BE2C (cell line): ENCODE results near the gene GUCA1A.
"Not testable (repeated sequence)": the region's sequence is repeated elsewhere in the genome, so short reads cannot be mapped to it uniquely, and the experiment has no call there.

Experiments used
- DNase-seq: peaks from one replicate; pipeline ENCODE4 v3.0.0-alpha.2; 2020
- H3K27me3 ChIP-seq: fragments of 250-450 bp; sonication (Bioruptor Pico); 2 replicates; pipeline ENCODE4 v1.5.1; 2020; ENCODE audit warnings: mild to moderate bottlenecking
- H3K36me3 ChIP-seq: fragments of 250-450 bp; sonication (Bioruptor Pico); 2 replicates; pipeline ENCODE4 v1.5.1; 2020; ENCODE audit warnings: mild to moderate bottlenecking
- H3K4me1 ChIP-seq: fragments of 250-450 bp; sonication (Bioruptor Pico); 2 replicates; pipeline ENCODE4 v1.5.1; 2020
- H3K4me3 ChIP-seq: 2 replicates; pipeline ENCODE4 v1.5.1; 2011; ENCODE audit warnings: low read depth, low read length
- H3K9me3 ChIP-seq: fragments of 250-450 bp; sonication (Bioruptor Pico); 2 replicates; pipeline ENCODE4 v1.5.1; 2020
- CTCF ChIP-seq: IDR thresholded peaks from 2 replicates; pipeline ENCODE4 v1.5.1; 2012; ENCODE audit warnings: mild to moderate bottlenecking, low read depth, low read length

GUCA1A gene

GRCh38 chr6:42184475-42184874, 11.3 kb downstream of the GUCA1A start:
- no peak overlapping the region for H3K4me3 ChIP-seq
- H3K9me3 ChIP-seq, result no peaks in the 10 kb centered on the region
- no peaks in the 10 kb centered on the region for H3K36me3 ChIP-seq
- peaks cover 2% of the 10 kb centered on the region; the same call in 1 of the 2 replicates for H3K4me1 ChIP-seq
- H3K27me3 ChIP-seq, result no peaks in the 10 kb centered on the region
- no peak for TF ChIP-seq CTCF
- no peak for DNase-seq

GRCh38 chr6:42185597-42185996, 12.4 kb downstream of the GUCA1A start:
- Histone ChIP-seq H3K36me3 (no peaks in the 10 kb centered on the region), H3K9me3 (no peaks in the 10 kb centered on the region), H3K4me1 (no peaks in the 10 kb centered on the region), H3K4me3 (no peak overlapping the region), H3K27me3 (no peaks in the 10 kb centered on the region)
- no peak for TF ChIP-seq CTCF
- no peak for DNase-seq

DNA sequence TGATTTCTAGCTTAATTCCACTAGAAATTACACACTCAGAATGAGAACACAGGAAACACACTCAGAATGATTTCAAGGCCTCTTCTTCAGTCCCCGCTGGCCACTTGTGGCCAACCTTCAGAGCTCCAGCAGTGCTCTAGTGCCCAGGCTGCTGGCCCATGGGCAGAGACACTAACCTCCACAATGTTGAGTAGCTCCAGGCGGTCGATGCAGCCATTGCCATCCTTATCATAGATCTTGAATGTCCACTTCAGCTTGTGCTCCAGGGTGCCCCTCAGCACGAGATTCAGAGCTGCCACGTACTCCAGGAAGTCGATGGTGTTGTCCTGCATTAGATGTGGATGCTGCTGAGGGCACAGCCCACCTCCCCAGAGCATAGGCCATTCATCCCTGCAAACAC, 15.2 kb downstream of the GUCA1A start:
- peaks cover 7% of the 10 kb centered on the region for H3K4me1 ChIP-seq
- no peak overlapping the region for H3K4me3 ChIP-seq
- no peak for TF ChIP-seq CTCF
- no peaks in the 10 kb centered on the region for H3K36me3 ChIP-seq
- DNase-seq, result no peak
- H3K27me3 ChIP-seq, result no peaks in the 10 kb centered on the region
- no peaks in the 10 kb centered on the region for H3K9me3 ChIP-seq

- Histone ChIP-seq H3K4me1 (peaks cover 7% of the 10 kb centered on the region), H3K4me3 (no peak overlapping the region), H3K9me3 (no peaks in the 10 kb centered on the region), H3K36me3 (no peaks in the 10 kb centered on the region), H3K27me3 (no peaks in the 10 kb centered on the region)
- TF ChIP-seq CTCF, result no peak
- DNase-seq, result peak; percentile 55
These were observed 17.5 kb downstream of the GUCA1A start for GRCh38 chr6:42190554-42191183.

- not testable (repeated sequence) for H3K4me3 ChIP-seq, H3K27me3 ChIP-seq, H3K36me3 ChIP-seq, H3K9me3 ChIP-seq, H3K4me1 ChIP-seq, DNase-seq
These were observed 19.2 kb downstream of the GUCA1A start for GRCh38 chr6:42192385-42192784.

GRCh38 chr6:42193491-42193894, 20.3 kb downstream of the GUCA1A start:
- H3K27me3 ChIP-seq, result no peaks in the 10 kb centered on the region
- H3K4me1 ChIP-seq, result peaks cover 7% of the 10 kb centered on the region
- no peak for DNase-seq
- no peaks in the 10 kb centered on the region for H3K36me3 ChIP-seq
- no peak overlapping the region for H3K4me3 ChIP-seq
- H3K9me3 ChIP-seq, result no peaks in the 10 kb centered on the region
- TF ChIP-seq CTCF, result no peak
